Measurements from ENCODE around the gene TBCD.

The TBCD gene

DNA sequence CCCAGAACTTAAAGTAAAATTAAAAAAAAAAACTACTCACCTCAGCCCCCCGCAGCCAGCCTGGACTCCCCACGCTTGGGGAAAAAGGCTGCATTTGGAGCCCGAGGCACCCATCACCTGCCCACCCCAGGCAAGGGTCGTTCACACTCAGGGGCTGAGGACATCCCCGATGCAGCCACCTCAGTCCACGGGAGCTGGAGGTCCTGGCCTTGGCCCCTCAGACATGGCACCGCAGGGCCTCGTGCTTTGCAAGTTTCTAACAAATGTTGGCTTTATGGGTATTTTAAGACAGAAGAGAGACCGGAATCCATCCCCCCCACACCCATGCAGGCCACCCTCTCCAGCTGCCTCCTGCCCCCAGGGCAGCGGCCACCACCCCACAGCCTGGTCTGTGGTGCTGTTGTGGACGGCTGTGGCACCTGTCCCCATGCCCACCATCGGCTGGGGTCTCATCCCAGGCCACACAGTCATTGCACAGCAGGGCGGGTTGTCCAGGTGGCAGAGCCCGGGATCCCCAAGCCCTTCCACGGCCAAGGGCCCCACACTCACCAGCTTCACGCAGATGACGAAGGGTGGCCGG lies 204.4 kb downstream of the TBCD start:
- Histone ChIP-seq H3K36me3 (ENCODE audit: insufficient read depth, low read length) (no peaks in the 10 kb centered on the region), H3K27ac (no peak overlapping the region), H3K4me3 (no peak overlapping the region), H3K9me3 (ENCODE audit: low read depth, low read length) (0 out of 2 replicates have a peak, but pooled peaks cover 2% of the 10 kb centered on the region), H3K9ac (ENCODE audit: insufficient read length) (no peak overlapping the region)
- no peak for DNase-seq (ENCODE audit: low read depth, low spot score)
- TF ChIP-seq POLR2AphosphoS5 (IDR thresholded peaks at IDR 0.05; ENCODE audit: borderline replicate concordance, low read depth, low read length) = no peak
- no peak for TF ChIP-seq FOXP2 (optimal IDR thresholded peaks at IDR 0.05; ENCODE audit: control extremely low read depth, extremely low read length, insufficient read depth)
- no peak for TF ChIP-seq EZH2 (IDR thresholded peaks at IDR 0.05)

DNA sequence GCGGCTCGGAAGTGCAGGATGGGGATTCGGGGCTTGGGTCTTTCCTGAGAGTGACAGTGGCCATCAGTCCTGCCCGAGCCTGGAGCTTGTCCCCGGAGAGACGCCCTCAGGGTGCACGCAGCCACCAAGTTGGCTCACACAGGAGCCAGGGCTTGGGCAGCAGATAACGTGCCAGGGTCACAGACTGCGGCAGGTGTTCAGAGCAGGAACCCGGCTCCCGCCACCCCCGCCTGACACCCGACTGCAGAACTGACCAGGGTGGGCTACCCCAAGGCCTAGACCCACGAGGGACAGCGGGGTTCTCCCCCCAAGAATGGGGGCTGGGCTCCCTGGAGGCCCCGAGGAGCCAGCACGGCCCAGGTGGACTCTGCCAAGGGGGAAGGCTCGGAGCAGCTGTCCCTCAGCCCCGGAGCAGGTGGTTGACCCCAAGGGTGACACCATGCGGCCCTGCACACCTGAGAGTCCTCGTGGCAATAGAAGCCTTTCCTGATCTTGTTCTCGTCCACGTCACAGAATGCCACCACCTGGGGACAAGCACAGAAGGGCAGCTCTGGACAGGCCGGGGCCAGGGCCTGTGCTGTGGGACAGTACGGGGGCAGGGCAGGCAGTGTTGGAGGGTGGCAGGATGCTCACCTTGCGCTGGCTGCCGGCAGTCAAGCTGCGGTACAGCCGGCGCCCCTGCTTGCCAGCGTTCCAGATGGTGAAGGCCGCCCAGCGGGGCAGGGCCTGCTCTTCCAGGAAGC lies 205.0 kb downstream of the TBCD start:
- no peak overlapping the region for H3K4me3 ChIP-seq
- no peak overlapping the region for H3K27ac ChIP-seq

DNA sequence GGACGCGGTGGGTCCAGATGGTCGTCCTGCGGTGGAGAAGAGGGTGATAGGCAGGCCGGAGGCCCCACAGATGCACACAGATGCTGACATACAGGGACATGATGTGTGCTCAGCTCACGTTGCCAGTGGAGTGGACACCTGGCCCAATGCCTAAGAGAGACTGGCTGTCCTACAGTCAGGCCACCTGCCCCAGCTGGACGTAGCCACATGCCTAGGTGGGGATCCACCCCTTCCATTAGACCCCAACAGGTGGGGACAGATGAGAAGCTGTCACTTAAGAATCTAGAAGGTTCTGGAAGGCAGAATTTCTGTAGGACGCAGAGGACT lies 205.6 kb downstream of the TBCD start:
- Histone ChIP-seq H3K36me3 (ENCODE audit: insufficient read depth, low read length) (no peaks in the 10 kb centered on the region), H3K9me3 (ENCODE audit: low read depth, low read length) (no peaks in the 10 kb centered on the region), H3K9ac (ENCODE audit: insufficient read length) (no peak overlapping the region), H3K27ac (no peak overlapping the region), H3K4me3 (no peak overlapping the region)
- DNase-seq (ENCODE audit: low read depth, low spot score) = no peak
- TF ChIP-seq FOXP2 (optimal IDR thresholded peaks at IDR 0.05; ENCODE audit: control extremely low read depth, extremely low read length, insufficient read depth) (no peak), EZH2 (IDR thresholded peaks at IDR 0.05) (no peak), POLR2AphosphoS5 (IDR thresholded peaks at IDR 0.05; ENCODE audit: borderline replicate concordance, low read depth, low read length) (no peak)

More for the DNA sequence above, 205.0 kb downstream of the TBCD start:
- no peak for TF ChIP-seq EZH2 (IDR thresholded peaks at IDR 0.05)
- TF ChIP-seq POLR2AphosphoS5 (IDR thresholded peaks at IDR 0.05; ENCODE audit: borderline replicate concordance, low read depth, low read length) = no peak
- TF ChIP-seq FOXP2 (optimal IDR thresholded peaks at IDR 0.05; ENCODE audit: control extremely low read depth, extremely low read length, insufficient read depth) = no peak
- Histone ChIP-seq H3K9ac (ENCODE audit: insufficient read length) (no peak overlapping the region), H3K36me3 (ENCODE audit: insufficient read depth, low read length) (no peaks in the 10 kb centered on the region), H3K9me3 (ENCODE audit: low read depth, low read length) (no peaks in the 10 kb centered on the region)
- DNase-seq (ENCODE audit: low read depth, low spot score) = no peak

DNA sequence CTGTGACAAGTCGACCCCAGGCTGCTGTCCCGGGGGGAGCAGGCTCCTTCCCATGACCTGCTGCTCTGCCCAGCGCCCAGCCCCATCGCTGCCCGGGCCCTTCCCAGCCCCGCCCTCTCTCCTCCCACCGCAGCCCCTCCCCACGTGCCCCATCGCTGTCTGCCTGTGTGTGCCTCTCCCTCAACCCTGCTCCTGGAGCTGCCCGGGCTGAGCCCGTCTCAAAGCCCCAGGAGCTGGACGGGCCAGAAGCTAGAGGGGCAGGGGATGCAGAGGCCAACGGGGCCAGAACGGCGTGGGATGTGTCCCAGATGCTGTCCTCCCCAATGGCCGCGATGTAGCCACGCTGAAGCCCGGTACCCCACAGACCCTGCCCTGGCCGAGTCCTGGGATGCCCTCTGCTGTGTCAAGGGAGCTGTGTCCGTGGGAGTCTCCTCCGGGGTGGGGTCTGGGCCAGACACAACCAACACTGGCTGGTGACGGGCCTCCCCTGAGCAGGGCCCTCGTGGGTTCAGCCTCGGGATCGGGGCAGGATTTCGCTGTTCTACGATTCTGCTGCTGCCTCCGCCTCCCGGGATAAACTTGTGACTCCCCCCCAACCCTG lies 206.2 kb downstream of the TBCD start:
- no peak overlapping the region for H3K27ac ChIP-seq
- H3K9ac ChIP-seq (ENCODE audit: insufficient read length) = no peak overlapping the region
- no peaks in the 10 kb centered on the region for H3K36me3 ChIP-seq (ENCODE audit: insufficient read depth, low read length)
- TF ChIP-seq POLR2AphosphoS5 (IDR thresholded peaks at IDR 0.05; ENCODE audit: borderline replicate concordance, low read depth, low read length) (no peak), EZH2 (IDR thresholded peaks at IDR 0.05) (no peak), FOXP2 (optimal IDR thresholded peaks at IDR 0.05; ENCODE audit: control extremely low read depth, extremely low read length, insufficient read depth) (no peak)
- H3K4me3 ChIP-seq = no peak overlapping the region
- H3K9me3 ChIP-seq (ENCODE audit: low read depth, low read length) = no peaks in the 10 kb centered on the region
- DNase-seq (ENCODE audit: low read depth, low spot score) = no peak

DNA sequence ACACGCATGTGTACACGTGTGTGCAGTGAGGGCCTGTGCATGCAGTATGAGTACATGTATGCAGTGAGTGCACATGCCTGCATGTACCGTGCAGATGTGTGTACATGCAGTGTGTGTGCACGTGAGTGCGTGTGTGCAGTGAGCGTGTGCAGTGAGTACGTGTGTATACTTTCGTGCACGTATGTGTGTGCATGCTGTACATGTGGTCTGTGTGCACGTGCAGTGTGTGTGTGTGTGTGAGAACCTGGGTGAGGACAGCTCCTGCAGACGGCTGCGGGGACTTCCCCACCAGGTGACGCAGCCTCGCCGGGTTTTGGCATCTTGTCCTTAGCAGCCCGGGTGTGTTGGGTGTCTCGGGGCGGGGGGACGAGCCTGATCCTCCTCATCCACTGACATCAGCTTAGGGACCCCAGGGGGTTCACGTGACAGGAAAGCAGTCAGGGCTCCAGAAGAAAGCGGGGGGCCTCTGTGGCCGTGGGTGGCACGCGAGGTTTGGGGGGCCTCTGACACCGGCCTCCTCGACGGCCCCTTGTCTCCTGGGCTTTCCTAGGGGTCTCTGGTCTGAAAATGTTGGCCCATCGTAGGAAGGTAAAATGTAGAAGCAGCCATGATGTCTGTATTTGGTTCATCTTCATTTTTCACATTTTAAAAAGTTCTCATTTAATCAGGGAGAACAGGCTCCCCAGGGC lies 207.5 kb downstream of the TBCD start:
- Histone ChIP-seq H3K9ac (ENCODE audit: insufficient read length) (no peak overlapping the region), H3K27ac (no peak overlapping the region), H3K4me3 (no peak overlapping the region), H3K36me3 (ENCODE audit: insufficient read depth, low read length) (no peaks in the 10 kb centered on the region), H3K9me3 (ENCODE audit: low read depth, low read length) (no peaks in the 10 kb centered on the region)
- no peak for DNase-seq (ENCODE audit: low read depth, low spot score)
- TF ChIP-seq FOXP2 (optimal IDR thresholded peaks at IDR 0.05; ENCODE audit: control extremely low read depth, extremely low read length, insufficient read depth) = no peak
- TF ChIP-seq POLR2AphosphoS5 (IDR thresholded peaks at IDR 0.05; ENCODE audit: borderline replicate concordance, low read depth, low read length) = no peak
- no peak for TF ChIP-seq EZH2 (IDR thresholded peaks at IDR 0.05)

DNA sequence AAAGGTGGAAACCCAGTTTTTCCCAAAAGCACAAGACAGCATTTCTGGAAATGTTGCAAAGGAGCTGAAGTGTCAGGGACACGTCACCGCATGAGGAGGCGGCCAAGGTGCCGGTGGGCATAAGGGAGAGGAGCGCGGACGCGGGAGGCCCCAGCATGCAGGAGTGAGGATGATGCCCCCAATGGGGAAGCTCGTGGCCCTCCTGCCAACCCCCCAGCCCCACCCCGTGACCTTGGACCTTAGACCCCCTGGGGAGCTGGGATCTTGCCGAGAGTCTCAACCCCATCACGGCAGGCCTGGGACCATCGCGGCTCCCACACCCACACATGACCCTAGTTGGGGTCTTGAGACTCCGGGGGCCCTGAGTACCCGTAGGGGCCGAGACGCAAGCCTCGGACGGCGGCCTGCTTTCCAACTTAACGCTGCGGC lies 208.1 kb downstream of the TBCD start:
- Histone ChIP-seq H3K36me3 (ENCODE audit: insufficient read depth, low read length) (no peaks in the 10 kb centered on the region), H3K9me3 (ENCODE audit: low read depth, low read length) (no peaks in the 10 kb centered on the region), H3K9ac (ENCODE audit: insufficient read length) (no peak overlapping the region), H3K4me3 (no peak overlapping the region), H3K27ac (no peak overlapping the region)
- no peak for DNase-seq (ENCODE audit: low read depth, low spot score)
- TF ChIP-seq FOXP2 (optimal IDR thresholded peaks at IDR 0.05; ENCODE audit: control extremely low read depth, extremely low read length, insufficient read depth) (no peak), EZH2 (IDR thresholded peaks at IDR 0.05) (no peak), POLR2AphosphoS5 (IDR thresholded peaks at IDR 0.05; ENCODE audit: borderline replicate concordance, low read depth, low read length) (no peak)

DNA sequence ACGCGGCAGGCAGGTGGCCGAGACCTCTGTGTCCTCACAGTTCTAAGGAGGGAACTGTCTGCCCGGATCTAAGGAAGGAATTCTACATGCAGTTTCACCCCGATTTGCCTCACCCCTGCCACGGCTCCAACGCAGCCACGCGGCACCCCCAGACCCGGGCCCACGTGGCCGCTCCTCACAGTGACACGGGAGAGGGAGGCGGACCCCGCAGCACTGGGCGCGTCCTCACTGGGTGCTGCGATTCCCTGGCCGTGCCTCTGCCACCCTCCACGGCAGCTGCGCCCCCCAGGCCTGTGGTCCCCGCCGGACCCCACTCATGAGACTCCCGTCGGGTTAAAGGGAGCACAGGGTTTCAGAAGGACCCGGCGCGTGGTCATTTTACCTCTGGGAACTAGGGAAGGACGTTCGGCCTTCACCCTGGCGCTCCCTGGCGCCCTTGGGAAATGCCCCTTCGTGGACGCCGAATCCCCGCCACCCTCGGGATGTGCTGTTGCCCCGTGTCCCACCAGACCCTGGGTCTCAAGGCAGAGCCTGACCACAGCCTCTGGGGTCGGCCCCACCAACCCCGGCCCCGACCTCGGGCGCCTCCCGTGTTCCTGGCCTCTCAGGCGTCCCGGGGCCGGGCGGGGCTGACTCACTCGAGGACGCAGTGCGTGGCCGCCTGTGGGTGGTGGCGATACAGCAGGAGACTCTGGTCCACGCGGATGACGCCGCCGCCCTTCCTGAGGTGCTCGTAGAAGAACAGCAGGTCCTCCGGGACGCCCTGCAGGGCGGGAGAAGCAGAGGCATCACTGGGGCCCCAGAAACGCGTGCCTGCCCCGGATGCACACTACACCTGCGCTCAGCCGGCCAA lies 208.8 kb downstream of the TBCD start:
- Histone ChIP-seq H3K9me3 (ENCODE audit: low read depth, low read length) (no peaks in the 10 kb centered on the region), H3K27ac (no peak overlapping the region), H3K36me3 (ENCODE audit: insufficient read depth, low read length) (no peaks in the 10 kb centered on the region), H3K9ac (ENCODE audit: insufficient read length) (no peak overlapping the region), H3K4me3 (no peak overlapping the region)
- TF ChIP-seq EZH2 (IDR thresholded peaks at IDR 0.05) (no peak), POLR2AphosphoS5 (IDR thresholded peaks at IDR 0.05; ENCODE audit: borderline replicate concordance, low read depth, low read length) (no peak), FOXP2 (optimal IDR thresholded peaks at IDR 0.05; ENCODE audit: control extremely low read depth, extremely low read length, insufficient read depth) (no peak)
- DNase-seq (ENCODE audit: low read depth, low spot score) = no peak
